GM12878 (cell line): ENCODE results near the gene SLC27A5. TPM values are rescaled to one million over a fixed set of nuclear protein-coding genes. Genes with fewer than 3 reads are reported as not detected.

Experiments
- ATAC-seq: fragments of 200-7000 bp; cut with Tn5 transposase; 3 replicates; pipeline ENCODE4 v1.9.1; 2020; ENCODE audit warnings: mild to moderate bottlenecking, moderate library complexity
- BruUV-seq: library from RNA; stranded (reverse); fragments of 400-500 nt; replicated peaks from 2 replicates; lab custom pipeline; 2021; lab: Mats Ljungman, UMichigan
- CTCF ChIA-PET: fragments of 300-600 bp; sonication (Branson Sonifier 250); formaldehyde crosslinking; extraction: SDS; loops from one replicate; lab custom pipeline; 2021; ENCODE audit warnings: inconsistent platforms; lab: Yijun Ruan, JAX
- POLR2A ChIA-PET: fragments of 350-600 bp; formaldehyde crosslinking; extraction: SDS; loops from one replicate; lab custom pipeline; 2021; ENCODE audit warnings: inconsistent platforms; lab: Charles Lee
- RAD21 ChIA-PET: fragments of 300-600 bp; sonication (Branson Sonifier 250); formaldehyde crosslinking; loops from one replicate; lab custom pipeline; 2023; ENCODE audit warnings: antibody characterized with exemption; ENCODE audit not compliant: unreplicated experiment; lab: Charles Lee
- SMC1A ChIA-PET: fragments of 300-600 bp; sonication (Branson Sonifier 250); formaldehyde crosslinking; loops from one replicate; lab custom pipeline; 2023; ENCODE audit not compliant: unreplicated experiment, uncharacterized antibody; lab: Charles Lee
- DNase-seq: peaks from one replicate; pipeline ENCODE4 v3.0.0-alpha.2; 2011; ENCODE audit warnings: low read depth, low spot score
- FAIRE-seq: peaks from 3 replicates; lab custom pipeline; 2011; peaks lifted over from hg19 to GRCh38; lab: Jason Lieb, UNC
- H2AFZ ChIP-seq: 2 replicates; pipeline ENCODE4 v1.6.0; 2011; ENCODE audit warnings: low read depth, low read length, control low read depth; ENCODE audit not compliant: control insufficient read depth
- H3K27ac ChIP-seq: 2 replicates; pipeline ENCODE4 v1.5.1; 2011; ENCODE audit warnings: control low read depth; ENCODE audit not compliant: control insufficient read depth, insufficient read depth
- H3K27me3 ChIP-seq, 2 experiments: replicated peaks in 1 of 2; 2 replicates each; pipeline versions ENCODE4 v1.6.0 to v1.6.1; 2011; ENCODE audit warnings: low read length in 1 of 2; ENCODE audit not compliant: control insufficient read depth in 2 of 2, insufficient read depth in 2 of 2
- H3K36me3 ChIP-seq, 2 experiments: 2 replicates each; pipeline ENCODE4 v1.5.1; 2011; ENCODE audit warnings: low read length in 1 of 2; ENCODE audit not compliant: control insufficient read depth in 2 of 2, insufficient read depth in 2 of 2
- H3K4me1 ChIP-seq: 2 replicates; pipeline ENCODE4 v1.6.1; 2011; ENCODE audit warnings: mild to moderate bottlenecking, low read length, moderate library complexity, mixed read lengths; ENCODE audit not compliant: control insufficient read depth, insufficient read depth
- H3K4me2 ChIP-seq: 2 replicates; pipeline ENCODE4 v1.6.0; 2011; ENCODE audit warnings: control low read depth; ENCODE audit not compliant: control insufficient read depth, insufficient read depth
- H3K4me3 ChIP-seq: fragments of 200-600 bp; sonication (generic); 2 replicates; pipeline ENCODE4 v1.5.1; 2016
- H3K79me2 ChIP-seq: 2 replicates; pipeline ENCODE4 v1.6.0; 2011; ENCODE audit warnings: low read length; ENCODE audit not compliant: control insufficient read depth, insufficient read depth
- H3K9ac ChIP-seq: 2 replicates; pipeline ENCODE4 v1.8.0; 2011; ENCODE audit warnings: low read length, control low read depth, mixed read lengths; ENCODE audit not compliant: control insufficient read depth, insufficient read depth
- H3K9me3 ChIP-seq: replicated peaks from 3 replicates; pipeline ENCODE4 v1.5.1; 2011; ENCODE audit warnings: mild to moderate bottlenecking, low read length; ENCODE audit not compliant: control insufficient read depth, insufficient read depth
- H4K20me1 ChIP-seq: 2 replicates; pipeline ENCODE4 v1.6.0; 2011; ENCODE audit not compliant: control insufficient read depth, insufficient read depth
- CEBPB ChIP-seq, 2 experiments: fragments of 150-350 bp in 1 of 2; IDR thresholded peaks; 2 replicates each; pipeline ENCODE4 v1.6.1; 2012 to 2014; ENCODE audit warnings: low read depth in 2 of 2, low read length in 2 of 2, borderline replicate concordance in 1 of 2, inconsistent platforms in 1 of 2
- CHD2 ChIP-seq: IDR thresholded peaks from 2 replicates; pipeline ENCODE4 v1.6.1; 2011; ENCODE audit warnings: low read depth, low read length, improper control_type of control experiment, borderline replicate concordance
- CREB1 ChIP-seq: IDR thresholded peaks from 2 replicates; pipeline ENCODE4 v1.6.1; 2012; ENCODE audit warnings: low read depth, mild to moderate bottlenecking, inconsistent platforms
- GABPA ChIP-seq: IDR thresholded peaks from 2 replicates; pipeline ENCODE4 v1.6.1; 2014; ENCODE audit warnings: antibody characterized with exemption, low read depth, mild to moderate bottlenecking, inconsistent platforms
- KDM1A ChIP-seq: fragments of 200-600 bp; sonication (generic); IDR thresholded peaks from 2 replicates; pipeline ENCODE4 v1.6.1; 2016; ENCODE audit warnings: borderline replicate concordance
- MLLT1 ChIP-seq: fragments of 450-650 bp; IDR thresholded peaks from 2 replicates; pipeline ENCODE4 v1.6.1; 2016; ENCODE audit warnings: mild to moderate bottlenecking
- NR2C1 ChIP-seq: fragments of 450-650 bp; IDR thresholded peaks from 2 replicates; pipeline ENCODE4 v1.6.1; 2017; ENCODE audit warnings: antibody characterized with exemption, mild to moderate bottlenecking, moderate library complexity
- RAD21 ChIP-seq: IDR thresholded peaks from 2 replicates; pipeline ENCODE4 v1.6.1; 2011; ENCODE audit warnings: mild to moderate bottlenecking, low read depth, low read length, moderate library complexity; ENCODE audit not compliant: insufficient read depth
- RAD51 ChIP-seq: fragments of 450-650 bp; IDR thresholded peaks from 2 replicates; pipeline ENCODE4 v1.6.1; 2016; ENCODE audit warnings: moderate library complexity, mild to moderate bottlenecking, inconsistent platforms
- SREBF1 ChIP-seq: IDR thresholded peaks from 2 replicates; pipeline ENCODE4 v1.6.1; 2012; ENCODE audit warnings: mild to moderate bottlenecking, low read length
- ZBTB4 ChIP-seq: fragments of 450-650 bp; formaldehyde crosslinking; IDR thresholded peaks from 2 replicates; pipeline ENCODE4 v1.4.0; 2022; ENCODE audit warnings: mild to moderate bottlenecking, moderate library complexity
- ZBTB40 ChIP-seq: fragments of 450-650 bp; IDR thresholded peaks from 2 replicates; pipeline ENCODE4 v1.6.1; 2016; ENCODE audit warnings: mild to moderate bottlenecking, moderate library complexity, borderline replicate concordance
- WGBS: methylation state at CpG from one replicate; pipeline ENCODE4 v1.1.6; 2016; ENCODE audit warnings: low lambda C conversion rate; ENCODE audit not compliant: insufficient replicate concordance, insufficient coverage; ENCODE audit errors: missing lambda C conversion rate; 5-methylcytosine and 5-hydroxymethylcytosine counted together
- in situ Hi-C: fragments of 300-500 bp; cut with MboI; formaldehyde crosslinking; loops from 9 replicates; pipeline ENCODE4 v1.14.3; 2018; ENCODE audit warnings: mixed read lengths
- intact Hi-C: fragments of 100-400 bp; cut with micrococcal nuclease; formaldehyde crosslinking; loops from one replicate; pipeline ENCODE4 v1.14.2; 2022; ENCODE audit not compliant: unreplicated experiment
- polyA plus RNA-seq, 11 experiments: library from polyadenylated mRNA; depleted of rRNA in 4 of 11; unstranded in 6 of 11; stranded (reverse) in 5 of 11; fragments of >200 nt; fragmentation: Nextera tagmentation in 4 of 11; fragmentation: Illumina TruSeq in 1 of 11; extraction: Ambion mirVana in 4 of 11; extraction: Trizol in 1 of 11; gene quantifications; 1 replicate in 1 of 11; 2 replicates in 10 of 11; pipeline versions ENCODE4 v1.2.1 to v1.2.3, GENCODE V29; 2011 to 2016; ENCODE audit warnings: inconsistent platforms in 2 of 11, missing spikeins in 2 of 11, low read depth in 1 of 11
- total RNA-seq, 4 experiments: library from RNA; depleted of rRNA in 3 of 4; stranded (reverse); fragments of >200 nt in 3 of 4; fragmentation: Illumina TruSeq in 1 of 4; extraction: Trizol in 1 of 4; gene quantifications; 2 replicates each; pipeline versions ENCODE4 v1.2.1 to v1.2.3, GENCODE V29; 2013 to 2021
- TF ChIP-seq, protein P1 (sequence below): IDR thresholded peaks from 2 replicates; pipeline ENCODE4 v1.6.1; 2012; ENCODE audit warnings: low read depth, low read length, improper control_type of control experiment

Gene SLC27A5
- total and polyA plus RNA-seq, 10 of the 15 experiments (the other 5 are each of a cell fraction or from before 2014, with no cell fraction given), result 21.2 to 127 (median 31.8) TPM

DNA sequence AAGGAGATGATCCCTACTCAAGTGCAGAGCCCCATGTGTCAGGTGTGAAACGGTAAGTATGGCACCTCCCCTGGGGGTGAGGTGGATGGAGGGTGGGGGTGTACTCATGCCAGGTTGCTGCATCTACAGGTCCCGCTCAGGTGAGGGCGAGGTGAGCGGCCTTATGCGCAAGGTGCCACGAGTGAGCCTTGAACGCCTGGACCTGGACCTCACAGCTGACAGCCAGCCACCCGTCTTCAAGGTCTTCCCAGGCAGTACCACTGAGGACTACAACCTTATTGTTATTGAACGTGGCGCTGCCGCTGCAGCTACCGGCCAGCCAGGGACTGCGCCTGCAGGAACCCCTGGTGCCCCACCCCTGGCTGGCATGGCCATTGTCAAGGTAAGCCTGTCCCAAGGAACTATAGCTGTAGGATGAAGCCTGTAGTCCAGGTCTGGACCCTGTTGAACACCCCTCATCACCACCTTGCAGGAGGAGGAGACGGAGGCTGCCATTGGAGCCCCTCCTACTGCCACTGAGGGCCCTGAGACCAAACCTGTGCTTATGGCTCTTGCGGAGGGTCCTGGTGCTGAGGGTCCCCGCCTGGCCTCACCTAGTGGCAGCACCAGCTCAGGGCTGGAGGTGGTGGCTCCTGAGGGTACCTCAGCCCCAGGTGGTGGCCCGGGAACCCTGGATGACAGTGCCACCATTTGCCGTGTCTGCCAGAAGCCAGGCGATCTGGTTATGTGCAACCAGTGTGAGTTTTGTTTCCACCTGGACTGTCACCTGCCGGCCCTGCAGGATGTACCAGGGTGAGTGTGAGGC is 37.3 kb upstream of the SLC27A5 start:
- H3K4me3 ChIP-seq, result no peak overlapping the region
- H3K36me3 ChIP-seq, result peaks cover 35 to 50% of the 10 kb centered on the region in 2 experiments; a peak in 3 of 4 replicates
- in situ Hi-C loops (no loop called here), intact Hi-C loops (no loop called here)
- H3K27me3 ChIP-seq, result no peaks in the 10 kb centered on the region
- no peak overlapping the region for H3K27ac ChIP-seq
- RAD21 ChIA-PET, result no interaction called here
- no TSS peak for BruUV-seq
- FAIRE-seq (no peak), ATAC-seq (no peak), DNase-seq (no peak)
- H3K4me1 ChIP-seq, result peaks cover 15% of the 10 kb centered on the region
- SMC1A ChIA-PET, result interaction anchor here (0.5 kb wide), 1 partner anchor 530 kb away, joined by 3 read pairs; no protein-coding TSS in a partner anchor
- no peak overlapping the region; the same call in 1 of the 2 replicates for H3K4me2 ChIP-seq
- H2AFZ ChIP-seq, result no peak overlapping the region
- H3K79me2 ChIP-seq, result peaks cover 43% of the 10 kb centered on the region
- POLR2A ChIA-PET, result no interaction called here
- no peak overlapping the region for H3K9ac ChIP-seq
- CTCF ChIA-PET, result no interaction called here
- peaks cover 19% of the 10 kb centered on the region for H4K20me1 ChIP-seq
- 88% methylated on average over 18 of the region's 20 CpGs for WGBS
- no peaks in the 10 kb centered on the region for H3K9me3 ChIP-seq
- TF ChIP-seq CEBPB (IDR thresholded peaks at IDR 0.05; ENCODE audit: borderline replicate concordance in 1 of 2, low read depth in 2 of 2, low read length in 2 of 2), result no peak
- no peak for TF ChIP-seq RAD21
- no peak for TF ChIP-seq KDM1A
- TF ChIP-seq ZBTB40, result no peak
- TF ChIP-seq ZBTB4 (CRISPR knock-in tag), result no peak
- TF ChIP-seq CREB1, result no peak
- TF ChIP-seq NR2C1, result no peak
- TF ChIP-seq SREBF1, result no peak
- no peak for TF ChIP-seq MLLT1
- TF ChIP-seq, protein P1, sequence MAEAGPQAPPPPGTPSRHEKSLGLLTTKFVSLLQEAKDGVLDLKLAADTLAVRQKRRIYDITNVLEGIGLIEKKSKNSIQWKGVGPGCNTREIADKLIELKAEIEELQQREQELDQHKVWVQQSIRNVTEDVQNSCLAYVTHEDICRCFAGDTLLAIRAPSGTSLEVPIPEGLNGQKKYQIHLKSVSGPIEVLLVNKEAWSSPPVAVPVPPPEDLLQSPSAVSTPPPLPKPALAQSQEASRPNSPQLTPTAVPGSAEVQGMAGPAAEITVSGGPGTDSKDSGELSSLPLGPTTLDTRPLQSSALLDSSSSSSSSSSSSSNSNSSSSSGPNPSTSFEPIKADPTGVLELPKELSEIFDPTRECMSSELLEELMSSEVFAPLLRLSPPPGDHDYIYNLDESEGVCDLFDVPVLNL, result no peak
- TF ChIP-seq RAD51, result no peak
- TF ChIP-seq GABPA, result no peak
- no peak for TF ChIP-seq CHD2
